Gastroesophageal sphincter (tissue), 2 donors: Measurements from ENCODE around the gene IDH2.

Experiments
- EP300 ChIP-seq: sonication (generic); formaldehyde crosslinking; IDR thresholded peaks from one replicate; pipeline ENCODE4 v1.6.1; 2017; ENCODE audit warnings: antibody characterized with exemption, mild to moderate bottlenecking
- POLR2A ChIP-seq, 2 donors: fragments of 450-650 bp; IDR thresholded peaks; one replicate each; pipeline ENCODE4 v1.6.1; 2017; ENCODE audit warnings: antibody characterized with exemption in 2 of 2, mild to moderate bottlenecking in 2 of 2, moderate library complexity in 1 of 2
- POLR2AphosphoS5 ChIP-seq: sonication (generic); formaldehyde crosslinking; IDR thresholded peaks from one replicate; pipeline ENCODE4 v1.6.1; 2017; ENCODE audit warnings: antibody characterized with exemption

DNA sequence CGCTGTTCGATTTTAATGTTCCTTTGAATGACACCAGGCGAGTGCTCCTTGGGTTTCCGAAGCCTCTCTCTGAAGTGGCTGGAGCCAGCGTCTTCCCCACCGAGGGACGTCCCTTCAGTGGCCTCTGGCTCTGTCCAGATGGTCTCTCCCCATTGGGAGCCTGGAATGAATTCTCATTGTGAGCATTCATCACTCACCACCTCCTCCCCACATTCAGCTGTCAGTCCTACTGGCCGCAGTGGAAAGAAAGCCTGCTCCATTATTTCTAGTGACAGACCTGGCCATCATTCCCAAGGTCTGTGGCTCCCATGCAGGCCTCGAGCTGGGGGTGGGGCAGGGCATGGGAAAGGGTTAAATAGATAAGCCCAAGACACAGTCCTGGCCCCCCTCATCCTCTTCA, 65.9 kb downstream of the IDH2 start:
- no peak for TF ChIP-seq POLR2A (IDR thresholded peaks at IDR 0.05)
- no peak for TF ChIP-seq EP300
- no peak for TF ChIP-seq POLR2AphosphoS5
